BLaER1 treated with 17β-estradiol and CSF1 and Interleukin-3, amounts not matched to agents 10 nM and 100 nM (cell line): Measurements from ENCODE around the gene LNPK.
A peak's percentile ranks its signal among the peaks of the same experiment; 100 is the strongest.
"Not testable (repeated sequence)": the region's sequence is repeated elsewhere in the genome, so short reads cannot be mapped to it uniquely, and the experiment has no call there.

Source experiments
- H3K27ac ChIP-seq, 11 experiments: shearing (Covaris generic); formaldehyde crosslinking; 2 replicates each; pipeline ENCODE4 v1.8.1; 2022
- H3K27me3 ChIP-seq, 11 experiments: shearing (Covaris generic); formaldehyde crosslinking; 2 replicates each; pipeline ENCODE4 v1.8.1; 2022
- H3K36me3 ChIP-seq, 11 experiments: shearing (Covaris generic); formaldehyde crosslinking; 2 replicates each; pipeline ENCODE4 v1.8.1; 2022
- H3K4me1 ChIP-seq, 10 experiments: shearing (Covaris generic); formaldehyde crosslinking; 2 replicates each; pipeline ENCODE4 v1.8.1; 2022
- H3K4me2 ChIP-seq, 11 experiments: shearing (Covaris generic); formaldehyde crosslinking; 2 replicates each; pipeline ENCODE4 v1.8.1; 2022
- H3K4me3 ChIP-seq, 10 experiments: shearing (Covaris generic); formaldehyde crosslinking; 2 replicates each; pipeline ENCODE4 v1.8.1; 2022
- H3K9ac ChIP-seq, 11 experiments: shearing (Covaris generic); formaldehyde crosslinking; 2 replicates each; pipeline ENCODE4 v1.8.1; 2022
- H3K9me3 ChIP-seq, 11 experiments: shearing (Covaris generic); formaldehyde crosslinking; replicated peaks in 1 of 11; 2 replicates each; pipeline ENCODE4 v1.8.1; 2022
- H4K20me1 ChIP-seq, 11 experiments: shearing (Covaris generic); formaldehyde crosslinking; 2 replicates each; pipeline ENCODE4 v1.8.1; 2022
- Cebpa-rat ChIP-seq, 11 experiments: shearing (Covaris generic); IDR thresholded peaks; 2 replicates each; pipeline ENCODE4 v1.8.1; 2022

The LNPK gene

DNA sequence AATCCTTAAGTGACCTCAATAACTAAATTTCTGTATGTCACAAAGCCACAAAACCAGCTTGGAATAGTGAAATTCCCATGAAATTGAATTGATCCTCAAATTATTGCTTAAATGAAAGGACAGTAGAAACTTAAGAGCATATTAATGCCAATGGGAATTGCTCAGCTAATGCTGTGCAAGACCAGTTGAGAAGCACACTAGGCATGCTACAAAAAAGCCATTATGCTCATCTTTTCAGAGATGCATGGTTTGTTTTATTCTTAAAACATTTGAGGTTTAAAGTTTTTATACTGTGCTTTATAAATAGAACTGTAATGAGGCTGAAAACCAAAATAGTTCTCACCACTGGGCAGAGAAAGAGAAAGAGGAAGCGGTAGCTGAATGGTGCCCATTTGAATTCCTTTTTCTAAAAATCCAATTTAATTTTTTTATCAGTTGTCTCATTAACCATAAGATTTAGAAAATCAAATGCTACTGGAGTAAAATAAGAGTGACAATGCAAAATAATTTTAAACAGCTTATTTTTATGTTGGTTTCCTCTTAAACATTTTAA lies 98.6 kb downstream of the LNPK start:
- H3K4me2 ChIP-seq = peak overlapping the region; percentile 25 to 64 (median 58); a peak in 19 of 22 replicates

DNA sequence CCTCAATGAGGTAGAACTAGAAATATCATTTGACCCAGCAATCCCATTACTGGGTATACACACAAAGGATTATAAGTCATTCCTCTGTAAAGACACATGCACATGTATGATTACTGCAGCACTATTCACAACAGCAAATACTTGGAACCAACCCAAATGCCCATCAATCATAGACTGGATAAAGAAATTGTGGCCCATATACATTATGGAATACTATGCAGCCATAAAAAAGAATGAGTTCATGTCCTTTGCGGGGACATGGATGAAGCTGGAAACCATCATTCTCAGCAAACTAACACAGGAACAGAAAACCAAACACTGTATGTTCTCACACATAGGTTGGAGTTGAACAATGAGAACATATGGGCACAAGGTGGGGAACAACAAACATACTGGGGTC lies 106.1 kb downstream of the LNPK start:
- H3K4me1 ChIP-seq, H3K27ac ChIP-seq: not testable (repeated sequence)

More for the DNA sequence above, 98.6 kb downstream of the LNPK start:
- H4K20me1 ChIP-seq = no peaks in the 10 kb centered on the region
- no peak overlapping the region for H3K4me3 ChIP-seq
- H3K4me1 ChIP-seq = peaks cover 7 to 16% (median 11%) of the 10 kb centered on the region in 10 experiments
- no peaks in the 10 kb centered on the region for H3K27me3 ChIP-seq
- peaks cover 0 to 11% (median 0%) of the 10 kb centered on the region in 11 experiments; a peak in 2 of 22 replicates for H3K9me3 ChIP-seq
- TF ChIP-seq Cebpa-rat (IDR thresholded peaks at IDR 0.05) = no peak
- H3K9ac ChIP-seq = no peak overlapping the region
- no peak overlapping the region for H3K27ac ChIP-seq
- H3K36me3 ChIP-seq = no peaks in the 10 kb centered on the region

DNA sequence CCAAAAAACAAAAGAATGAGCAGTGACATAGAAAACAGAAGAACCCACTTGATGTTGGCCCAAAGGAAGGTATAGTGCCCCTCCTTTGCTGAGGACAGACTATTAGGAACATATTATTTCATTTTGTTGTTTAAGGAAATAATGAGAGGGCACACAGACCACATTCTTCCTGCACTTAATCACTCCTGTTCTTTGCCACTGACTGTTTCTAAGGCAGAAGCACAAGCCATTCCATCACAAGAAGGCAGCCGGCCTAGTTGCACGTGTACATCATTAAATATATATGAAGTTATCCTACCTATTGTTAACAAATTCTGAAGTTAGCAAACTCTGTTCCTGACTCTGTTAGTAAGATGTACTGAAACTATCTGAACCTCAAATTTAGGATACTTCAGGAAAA lies 110.0 kb downstream of the LNPK start:
- TF ChIP-seq Cebpa-rat (IDR thresholded peaks at IDR 0.05) = no peak
- Histone ChIP-seq H3K27me3 (no peaks in the 10 kb centered on the region), H3K36me3 (no peaks in the 10 kb centered on the region)

More for the DNA sequence above, 106.1 kb downstream of the LNPK start:
- not testable (repeated sequence) for H3K9ac ChIP-seq, H3K9me3 ChIP-seq, H3K36me3 ChIP-seq, H3K27me3 ChIP-seq, H3K4me3 ChIP-seq, H4K20me1 ChIP-seq, H3K4me2 ChIP-seq

GRCh38 chr2:175890636-175891242 lies 111.3 kb downstream of the LNPK start:
- Histone ChIP-seq H3K9me3 (peaks cover 0 to 4% (median 0%) of the 10 kb centered on the region in 11 experiments; a peak in 1 of 22 replicates), H3K27ac (no peak overlapping the region), H3K4me1 (no peaks in the 10 kb centered on the region), H3K27me3 (no peaks in the 10 kb centered on the region), H3K36me3 (no peaks in the 10 kb centered on the region), H3K4me3 (no peak overlapping the region), H3K9ac (no peak overlapping the region), H4K20me1 (no peaks in the 10 kb centered on the region), H3K4me2 (no peak overlapping the region)
- TF ChIP-seq Cebpa-rat (IDR thresholded peaks at IDR 0.05) = no peak

More for the DNA sequence above, 110.0 kb downstream of the LNPK start:
- Histone ChIP-seq H3K9ac (no peak overlapping the region), H3K9me3 (peaks cover 0 to 8% (median 0%) of the 10 kb centered on the region in 11 experiments; a peak in 1 of 22 replicates), H3K4me3 (no peak overlapping the region), H3K4me1 (no peaks in the 10 kb centered on the region), H3K4me2 (no peak overlapping the region), H3K27ac (no peak overlapping the region), H4K20me1 (no peaks in the 10 kb centered on the region)

GRCh38 chr2:175889701-175890302 lies 112.3 kb downstream of the LNPK start:
- Histone ChIP-seq H3K36me3 (no peaks in the 10 kb centered on the region), H3K4me1 (no peaks in the 10 kb centered on the region), H4K20me1 (no peaks in the 10 kb centered on the region), H3K4me2 (no peak overlapping the region), H3K9me3 (no peaks in the 10 kb centered on the region), H3K9ac (no peak overlapping the region), H3K4me3 (no peak overlapping the region), H3K27me3 (no peaks in the 10 kb centered on the region), H3K27ac (no peak overlapping the region)
- TF ChIP-seq Cebpa-rat (IDR thresholded peaks at IDR 0.05) = no peak

DNA sequence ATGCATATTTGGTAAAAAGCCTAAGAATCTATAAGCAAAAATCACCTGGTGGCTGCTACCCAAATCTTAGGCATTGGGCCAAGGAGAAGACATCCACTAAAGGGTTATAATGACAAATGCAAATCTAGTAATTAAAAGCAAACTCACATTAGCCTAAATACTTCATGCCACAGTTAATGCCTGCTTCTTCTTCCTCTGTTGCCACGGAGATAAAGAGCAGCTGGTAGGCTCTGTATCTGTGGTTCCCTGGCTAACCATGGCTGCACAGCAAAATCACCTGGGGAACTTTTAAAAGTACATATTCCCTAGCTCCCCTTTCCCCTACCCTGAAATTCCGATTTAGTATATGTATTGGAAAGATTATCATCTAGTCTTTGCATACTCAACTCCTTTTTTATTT lies 114.3 kb downstream of the LNPK start:
- no peak overlapping the region for H3K4me2 ChIP-seq
- no peaks in the 10 kb centered on the region for H3K27me3 ChIP-seq
- H3K36me3 ChIP-seq = no peaks in the 10 kb centered on the region
- no peak for TF ChIP-seq Cebpa-rat (IDR thresholded peaks at IDR 0.05)
- no peak overlapping the region for H3K27ac ChIP-seq
- H3K4me1 ChIP-seq = no peaks in the 10 kb centered on the region
- H4K20me1 ChIP-seq = no peaks in the 10 kb centered on the region
- H3K4me3 ChIP-seq = no peak overlapping the region
- no peaks in the 10 kb centered on the region for H3K9me3 ChIP-seq
- H3K9ac ChIP-seq = no peak overlapping the region

DNA sequence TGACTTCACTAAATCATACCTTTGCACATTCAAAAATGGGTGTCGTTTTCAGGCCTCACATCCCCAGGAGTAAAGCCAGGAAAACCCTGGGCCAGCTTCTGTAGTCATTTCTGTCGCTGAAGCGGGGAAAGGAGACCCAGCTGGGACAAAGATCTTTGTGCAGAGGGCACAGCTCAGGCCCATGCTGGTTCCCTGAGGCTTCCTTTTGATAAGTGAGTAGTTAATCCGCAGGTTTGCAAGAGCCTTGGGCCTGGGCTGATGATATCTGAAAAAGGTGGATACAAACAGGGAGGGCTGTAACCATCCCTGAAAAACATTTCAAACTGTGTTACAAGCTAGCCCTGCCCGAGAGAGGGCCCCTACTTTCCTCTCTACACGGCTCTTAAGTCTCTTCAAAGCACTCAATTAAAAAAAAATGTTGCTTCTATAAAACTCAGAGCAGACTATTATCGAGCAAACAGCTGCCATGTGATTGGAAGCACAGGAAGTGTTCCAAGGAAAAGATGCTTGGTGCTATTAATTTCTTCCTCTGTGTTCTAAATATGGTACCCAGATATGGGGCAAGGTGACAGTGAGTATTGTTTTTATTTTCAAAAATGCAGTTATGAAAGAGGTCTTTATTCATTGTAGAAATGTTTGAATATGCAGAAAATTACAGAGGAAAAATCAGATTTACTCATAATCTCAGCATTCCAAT lies 117.2 kb downstream of the LNPK start:
- no peaks in the 10 kb centered on the region for H4K20me1 ChIP-seq
- H3K27me3 ChIP-seq = no peaks in the 10 kb centered on the region
- no peaks in the 10 kb centered on the region for H3K4me1 ChIP-seq
- H3K9ac ChIP-seq = no peak overlapping the region
- no peak overlapping the region for H3K27ac ChIP-seq
- no peak overlapping the region for H3K4me2 ChIP-seq
- H3K36me3 ChIP-seq = no peaks in the 10 kb centered on the region
- H3K4me3 ChIP-seq = no peak overlapping the region
- H3K9me3 ChIP-seq = no peaks in the 10 kb centered on the region
- TF ChIP-seq Cebpa-rat (IDR thresholded peaks at IDR 0.05) = no peak

DNA sequence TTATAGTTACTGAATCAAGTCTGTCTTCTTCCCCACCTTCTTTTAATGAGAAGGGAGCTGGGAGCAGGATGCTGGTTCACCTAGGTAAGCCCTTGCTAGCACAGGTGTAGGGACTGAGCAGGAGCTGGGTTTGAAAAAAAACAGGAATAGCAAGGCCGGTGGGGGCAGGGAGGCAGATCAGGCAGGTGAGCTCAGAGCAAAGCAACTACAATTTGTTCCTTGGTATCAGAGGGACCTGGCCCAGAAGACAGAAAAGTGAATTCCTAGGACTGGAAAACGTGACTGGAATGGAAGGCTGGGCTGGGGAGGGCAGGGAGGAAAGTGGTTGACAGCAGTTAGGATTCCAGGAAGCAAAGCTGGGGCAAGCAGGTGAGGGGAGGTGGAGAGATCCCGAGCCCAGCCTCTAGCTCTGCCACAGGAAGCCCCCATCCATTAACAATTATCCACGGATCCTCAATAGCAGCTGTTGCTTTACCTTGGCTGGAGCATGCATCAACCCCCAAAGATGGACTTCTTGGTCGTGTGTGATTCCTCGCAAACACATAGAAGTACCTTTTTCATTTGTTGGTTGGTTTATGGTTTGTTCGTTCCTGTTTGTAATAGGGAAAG lies 118.4 kb downstream of the LNPK start:
- TF ChIP-seq Cebpa-rat (IDR thresholded peaks at IDR 0.05) = no peak
- Histone ChIP-seq H4K20me1 (no peaks in the 10 kb centered on the region), H3K36me3 (no peaks in the 10 kb centered on the region), H3K9me3 (no peaks in the 10 kb centered on the region), H3K9ac (no peak overlapping the region), H3K4me3 (no peak overlapping the region), H3K4me1 (no peaks in the 10 kb centered on the region), H3K4me2 (no peak overlapping the region), H3K27me3 (no peaks in the 10 kb centered on the region), H3K27ac (no peak overlapping the region)

DNA sequence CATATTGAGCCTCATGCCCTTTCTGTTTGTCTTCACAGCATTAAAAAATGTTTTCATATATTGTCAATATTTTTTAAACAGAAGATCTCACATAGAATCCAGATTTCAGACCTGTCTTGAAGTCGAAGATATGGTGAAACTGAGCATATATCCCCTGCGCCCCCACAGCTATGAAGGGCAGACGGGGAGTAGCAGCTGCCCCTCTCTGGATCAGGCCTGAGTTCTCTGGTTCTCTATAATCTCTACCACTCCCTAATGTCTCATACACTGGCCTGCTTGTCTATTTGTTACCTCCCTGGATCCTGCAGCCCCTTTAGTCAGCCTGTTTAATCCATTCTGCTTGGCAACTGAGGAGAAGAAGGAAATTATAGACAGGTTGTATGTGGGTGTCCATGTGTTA lies 122.4 kb downstream of the LNPK start:
- Histone ChIP-seq H3K9ac (no peak overlapping the region), H3K4me1 (peaks cover 0 to 5% (median 0%) of the 10 kb centered on the region in 10 experiments; a peak in 2 of 20 replicates), H3K4me3 (no peak overlapping the region), H3K27me3 (no peaks in the 10 kb centered on the region), H3K36me3 (no peaks in the 10 kb centered on the region), H3K4me2 (no peak overlapping the region), H3K9me3 (no peaks in the 10 kb centered on the region), H3K27ac (no peak overlapping the region), H4K20me1 (no peaks in the 10 kb centered on the region)
- no peak for TF ChIP-seq Cebpa-rat (IDR thresholded peaks at IDR 0.05)
